GM12801 (cell line): ENCODE results near the gene PLD1.

Experiments used
- TF ChIP-seq, protein P1 (sequence below): IDR thresholded peaks from one replicate; pipeline ENCODE4 v1.5.1; 2011; ENCODE audit warnings: control low read depth; ENCODE audit not compliant: insufficient read length; ENCODE audit errors: extremely low read depth

PLD1 gene

DNA sequence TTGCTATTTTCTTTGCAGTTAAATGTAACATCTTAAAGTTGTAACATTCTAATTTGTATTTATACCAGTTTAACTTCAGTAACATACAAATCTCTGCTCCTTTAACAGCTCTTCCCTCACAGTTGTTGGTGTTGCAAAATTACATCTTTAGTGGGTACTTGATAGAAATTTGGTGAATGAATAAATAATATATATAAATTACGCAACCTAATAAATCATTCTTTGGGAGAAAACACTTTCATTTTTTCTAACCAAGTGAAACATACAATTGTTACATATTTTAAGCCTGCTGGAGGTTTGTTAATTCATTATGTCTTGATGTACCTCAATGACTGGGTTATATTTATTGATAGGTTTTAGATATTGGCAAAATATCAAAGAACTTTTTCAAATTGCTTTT, 118.8 kb downstream of the PLD1 start:
- TF ChIP-seq, protein P1, sequence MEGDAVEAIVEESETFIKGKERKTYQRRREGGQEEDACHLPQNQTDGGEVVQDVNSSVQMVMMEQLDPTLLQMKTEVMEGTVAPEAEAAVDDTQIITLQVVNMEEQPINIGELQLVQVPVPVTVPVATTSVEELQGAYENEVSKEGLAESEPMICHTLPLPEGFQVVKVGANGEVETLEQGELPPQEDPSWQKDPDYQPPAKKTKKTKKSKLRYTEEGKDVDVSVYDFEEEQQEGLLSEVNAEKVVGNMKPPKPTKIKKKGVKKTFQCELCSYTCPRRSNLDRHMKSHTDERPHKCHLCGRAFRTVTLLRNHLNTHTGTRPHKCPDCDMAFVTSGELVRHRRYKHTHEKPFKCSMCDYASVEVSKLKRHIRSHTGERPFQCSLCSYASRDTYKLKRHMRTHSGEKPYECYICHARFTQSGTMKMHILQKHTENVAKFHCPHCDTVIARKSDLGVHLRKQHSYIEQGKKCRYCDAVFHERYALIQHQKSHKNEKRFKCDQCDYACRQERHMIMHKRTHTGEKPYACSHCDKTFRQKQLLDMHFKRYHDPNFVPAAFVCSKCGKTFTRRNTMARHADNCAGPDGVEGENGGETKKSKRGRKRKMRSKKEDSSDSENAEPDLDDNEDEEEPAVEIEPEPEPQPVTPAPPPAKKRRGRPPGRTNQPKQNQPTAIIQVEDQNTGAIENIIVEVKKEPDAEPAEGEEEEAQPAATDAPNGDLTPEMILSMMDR = no peak

DNA sequence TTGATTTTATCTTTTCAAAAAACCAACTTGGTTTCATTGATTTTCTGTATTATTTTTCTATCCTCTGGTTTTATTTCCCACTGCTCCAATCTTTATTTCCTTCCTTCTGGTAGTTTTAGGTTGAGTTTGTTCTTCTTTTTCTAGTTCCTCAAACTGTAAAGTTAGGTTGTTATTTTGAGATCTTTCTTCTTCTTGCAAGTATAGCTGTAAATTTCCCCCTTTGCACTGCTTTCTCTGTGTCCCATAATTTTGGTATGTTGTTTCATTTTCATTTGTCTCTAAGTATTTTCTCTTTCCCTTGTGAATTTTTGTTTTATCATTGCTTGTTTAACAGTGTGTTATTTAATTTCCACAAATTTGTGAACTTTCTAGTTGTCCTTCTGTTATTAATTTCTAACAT, 120.0 kb downstream of the PLD1 start:
- TF ChIP-seq, protein P1 = no peak

DNA sequence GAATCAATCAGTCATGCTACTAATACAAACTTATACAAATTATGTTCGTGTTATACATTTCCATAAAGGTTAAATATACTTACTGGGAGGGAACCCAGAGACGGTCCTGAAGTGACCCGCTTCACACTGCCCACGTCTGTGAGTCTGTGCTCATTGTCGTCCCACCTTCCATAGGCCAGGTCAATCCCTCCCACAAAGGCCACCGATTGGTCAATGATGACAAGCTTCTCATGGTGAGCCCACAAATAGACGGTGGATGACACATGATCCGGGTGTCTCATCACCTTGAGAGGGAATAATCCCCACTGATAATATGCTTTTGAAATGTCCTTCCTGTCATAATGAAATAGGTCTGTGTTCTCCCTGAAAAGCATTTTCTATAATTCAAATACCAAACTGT, 121.7 kb downstream of the PLD1 start:
- TF ChIP-seq, protein P1 = no peak

DNA sequence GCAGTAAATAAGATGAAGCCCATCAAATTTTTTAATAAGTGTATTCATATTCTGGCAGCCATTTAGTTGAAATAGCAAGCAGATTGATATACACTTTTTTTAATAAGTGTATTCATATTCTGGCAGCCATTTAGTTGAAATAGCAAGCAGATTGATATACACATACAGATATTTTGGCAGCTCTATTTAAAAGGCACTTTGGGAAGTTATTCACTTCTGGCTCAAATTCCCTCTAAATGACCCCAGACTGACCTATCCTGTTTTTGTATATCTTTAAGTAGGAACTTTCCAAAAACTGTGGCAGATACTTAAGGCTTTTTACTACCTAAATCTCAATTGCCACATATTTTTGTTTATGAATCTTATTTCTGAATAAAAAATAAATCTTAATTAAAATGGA, 122.3 kb downstream of the PLD1 start:
- TF ChIP-seq, protein P1 = no peak

DNA sequence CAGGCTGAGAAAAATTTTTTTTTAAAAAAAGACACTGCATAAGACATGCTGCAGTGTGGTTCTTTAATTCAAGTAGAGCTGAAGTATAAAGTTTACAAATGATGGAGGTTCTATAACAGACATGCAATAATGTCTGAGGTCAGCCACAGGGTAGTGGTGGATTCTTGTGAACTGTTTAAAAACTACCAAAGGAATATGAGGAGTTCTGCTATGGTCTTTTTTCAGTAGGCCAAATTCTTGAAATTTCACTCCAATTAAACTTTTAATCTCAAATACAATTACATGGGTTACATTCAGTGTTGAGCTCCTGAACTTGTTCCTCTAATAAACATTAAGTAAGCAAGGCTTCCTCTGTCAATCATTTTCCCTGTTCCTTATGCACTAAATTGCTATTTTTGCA, 122.7 kb downstream of the PLD1 start:
- TF ChIP-seq, protein P1 = no peak

DNA sequence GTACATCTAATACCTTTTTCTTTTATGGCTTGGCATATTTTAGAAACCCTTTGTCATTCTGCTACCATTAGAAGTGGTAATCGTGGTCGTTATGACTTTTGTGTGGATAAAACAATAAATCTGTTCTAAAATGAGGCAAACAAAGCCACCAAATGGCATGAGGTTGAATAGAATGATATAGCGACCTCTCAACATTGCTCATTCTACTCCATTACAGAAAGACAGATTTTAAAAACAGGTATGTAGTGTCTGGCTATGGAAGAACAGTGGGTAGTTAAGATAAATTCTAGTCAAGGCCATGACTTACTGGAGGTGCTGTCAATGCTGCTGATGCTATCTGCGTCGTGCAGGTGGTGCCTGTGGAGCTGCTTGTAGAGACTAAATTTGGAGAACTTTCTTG, 123.2 kb downstream of the PLD1 start:
- TF ChIP-seq, protein P1 = no peak

DNA sequence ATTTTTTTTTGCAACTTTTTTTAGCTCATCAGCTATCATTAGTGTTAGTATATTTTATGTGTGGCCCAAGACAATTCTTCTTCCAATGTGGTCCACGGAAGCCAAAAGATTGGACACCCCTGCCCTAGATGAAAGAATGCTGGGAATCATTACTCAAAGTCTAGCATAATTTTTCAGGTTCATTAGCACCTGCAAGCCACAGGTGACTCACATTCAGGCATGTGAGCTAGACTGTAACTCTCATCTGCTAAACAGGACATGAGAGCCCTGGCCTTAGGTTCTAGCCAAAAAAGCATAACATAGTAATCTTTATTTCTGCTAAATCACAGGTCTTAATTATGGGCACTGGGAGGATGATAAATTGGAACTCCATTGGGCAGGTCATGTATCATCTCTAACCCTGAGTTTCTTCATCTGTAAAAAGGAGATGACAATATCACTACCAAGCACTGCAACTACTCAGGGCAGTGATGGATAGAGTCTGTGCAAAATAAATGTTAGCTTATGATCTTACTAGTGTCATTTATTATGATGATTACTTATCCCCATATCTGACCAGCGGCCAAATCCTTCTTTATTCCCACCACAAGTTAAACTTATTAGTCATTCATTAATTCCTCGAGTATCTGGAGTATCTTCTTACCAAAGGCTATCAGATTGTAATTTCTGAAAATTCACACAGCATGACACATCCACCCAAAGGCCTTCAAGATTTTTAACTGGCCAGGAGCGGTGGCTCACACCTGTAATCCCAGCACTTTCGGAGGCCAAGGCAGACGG, 125.0 kb downstream of the PLD1 start:
- TF ChIP-seq, protein P1 = no peak
